Keratinocyte (primary cell): ENCODE data around the gene SAV1. TPM values are rescaled to one million over a fixed set of nuclear protein-coding genes. Genes with fewer than 3 reads are reported as not detected.

ENCODE experiments used
- DNase-seq: peaks from one replicate; pipeline ENCODE4 v3.0.0-alpha.2; 2011; ENCODE audit warnings: low read depth, missing footprints, low spot score
- FAIRE-seq: peaks from 2 replicates; lab custom pipeline; 2011; peaks lifted over from hg19 to GRCh38; lab: Jason Lieb, UNC
- H2AFZ ChIP-seq: 2 replicates; pipeline ENCODE4 v1.6.0; 2012; ENCODE audit warnings: low read length, control low read depth, inconsistent platforms; ENCODE audit not compliant: control insufficient read depth
- H3K27ac ChIP-seq: 2 replicates; pipeline ENCODE4 v1.5.1; 2011; ENCODE audit warnings: low read length; ENCODE audit not compliant: control insufficient read depth, insufficient read depth
- H3K27me3 ChIP-seq: 3 replicates; pipeline ENCODE4 v1.6.0; 2011; ENCODE audit warnings: low read length; ENCODE audit not compliant: control insufficient read depth, insufficient read depth; ENCODE audit errors: extremely low read depth
- H3K36me3 ChIP-seq, 2 experiments: 2 replicates in 1 of 2; 3 replicates in 1 of 2; pipeline ENCODE4 v1.5.1; 2011; ENCODE audit warnings: low read length in 2 of 2, mild to moderate bottlenecking in 1 of 2; ENCODE audit not compliant: control insufficient read depth in 2 of 2, insufficient read depth in 2 of 2; ENCODE audit errors: extremely low read depth in 1 of 2
- H3K4me1 ChIP-seq: 3 replicates; pipeline ENCODE4 v1.5.1; 2011; ENCODE audit warnings: low read length; ENCODE audit not compliant: control insufficient read depth, insufficient read depth; ENCODE audit errors: extremely low read depth
- H3K4me2 ChIP-seq: 3 replicates; pipeline ENCODE4 v1.6.0; 2011; ENCODE audit warnings: low read depth, low read length; ENCODE audit not compliant: control insufficient read depth, insufficient read depth; ENCODE audit errors: extremely low read depth
- H3K4me3 ChIP-seq, 3 experiments: fragments of 200-600 bp in 1 of 3; sonication (generic) in 1 of 3; 2 replicates in 2 of 3; 3 replicates in 1 of 3; pipeline ENCODE4 v1.5.1; 2011 to 2016; ENCODE audit warnings: low read length in 3 of 3, mild to moderate bottlenecking in 3 of 3, control low read depth in 2 of 3, inconsistent platforms in 1 of 3, low read depth in 1 of 3, mixed read lengths in 1 of 3, mixed run types in 1 of 3, moderate library complexity in 1 of 3; ENCODE audit not compliant: control insufficient read depth in 2 of 3, insufficient read depth in 2 of 3; ENCODE audit errors: extremely low read depth in 1 of 3
- H3K79me2 ChIP-seq: 2 replicates; pipeline ENCODE4 v1.6.0; 2012; ENCODE audit warnings: low read length; ENCODE audit not compliant: control insufficient read depth, insufficient read depth
- H3K9ac ChIP-seq: 3 replicates; pipeline ENCODE4 v1.6.0; 2011; ENCODE audit warnings: low read length; ENCODE audit not compliant: control insufficient read depth, insufficient read depth; ENCODE audit errors: extremely low read depth
- H3K9me1 ChIP-seq: 3 replicates; pipeline ENCODE4 v1.6.0; 2011; ENCODE audit warnings: low read length; ENCODE audit not compliant: control insufficient read depth, insufficient read depth; ENCODE audit errors: extremely low read depth
- H3K9me3 ChIP-seq: 2 replicates; pipeline ENCODE4 v1.5.1; 2012; ENCODE audit warnings: low read depth, low read length; ENCODE audit not compliant: control insufficient read depth
- H4K20me1 ChIP-seq: 3 replicates; pipeline ENCODE4 v1.6.0; 2011; ENCODE audit warnings: low read length; ENCODE audit not compliant: control insufficient read depth, insufficient read depth; ENCODE audit errors: extremely low read depth
- CTCF ChIP-seq, 3 experiments: IDR thresholded peaks in 1 of 3; conservative IDR thresholded peaks in 1 of 3; optimal IDR thresholded peaks in 1 of 3; 2 replicates in 2 of 3; 3 replicates in 1 of 3; pipeline versions ENCODE3 to v1.5.1; 2011; ENCODE audit warnings: low read length in 3 of 3, mild to moderate bottlenecking in 3 of 3, moderate library complexity in 2 of 3, control low read depth in 1 of 3, inconsistent platforms in 1 of 3; ENCODE audit not compliant: insufficient read depth in 2 of 3; ENCODE audit errors: extremely low read depth in 1 of 3
- EZH2 ChIP-seq: IDR thresholded peaks from one replicate; pipeline ENCODE4 v1.6.1; 2012; ENCODE audit warnings: inconsistent platforms, mild to moderate bottlenecking, low read length, moderate library complexity
- dilution Hi-C: fragments of 300-500 bp; cut with MboI; formaldehyde crosslinking; loops from one replicate; pipeline ENCODE4 v1.7.0; 2020; ENCODE audit warnings: low sequenced_read_pairs; ENCODE audit not compliant: extremely low pct_ligation_motif_present
- polyA plus RNA-seq, 5 experiments: library from polyadenylated mRNA; depleted of rRNA in 3 of 5; stranded (reverse) in 3 of 5; stranded (forward) in 1 of 5; unstranded in 1 of 5; fragments of >200 nt; gene quantifications; 1 replicate in 1 of 5; 2 replicates in 3 of 5; 3 replicates in 1 of 5; pipeline versions ENCODE4 v1.2.1 to v1.2.3, GENCODE V29; 2011 to 2012; ENCODE audit warnings: missing spikeins in 2 of 5, low read depth in 1 of 5, low replicate concordance in 1 of 5

SAV1 gene
- polyA plus RNA-seq, 1 donor (not counting 4 experiments of a cell fraction or from before 2014, with no cell fraction given), result 26.0 TPM

- H3K9me3 ChIP-seq, result no peaks in the 10 kb centered on the region
- FAIRE-seq, result no peak
- no peak overlapping the region for H3K27ac ChIP-seq
- H3K79me2 ChIP-seq, result no peaks in the 10 kb centered on the region
- no peak overlapping the region for H3K4me3 ChIP-seq
- H3K4me2 ChIP-seq, result no peak overlapping the region
- H3K27me3 ChIP-seq, result no peaks in the 10 kb centered on the region
- H3K36me3 ChIP-seq, result no peaks in the 10 kb centered on the region
- DNase-seq, result no peak
- H3K9me1 ChIP-seq, result no peaks in the 10 kb centered on the region
- peaks cover 8% of the 10 kb centered on the region for H3K4me1 ChIP-seq
- dilution Hi-C loops, result no loop called here
- H3K9ac ChIP-seq, result no peak overlapping the region
- no peak for TF ChIP-seq CTCF (optimal IDR thresholded peaks at IDR 0.05 in 1 of 3, IDR thresholded peaks at IDR 0.05 in 1 of 3, conservative IDR thresholded peaks at IDR 0.05 in 1 of 3; ENCODE audit: extremely low read depth in 1 of 3, insufficient read depth in 2 of 3, low read length in 3 of 3)
- no peak for TF ChIP-seq EZH2
- no peaks in the 10 kb centered on the region for H4K20me1 ChIP-seq
- H2AFZ ChIP-seq, result no peak overlapping the region
Observed at GRCh38 chr14:50606468-50606867, 61.6 kb downstream of the SAV1 start.

GRCh38 chr14:50605766-50606165 is 62.3 kb downstream of the SAV1 start:
- no peak overlapping the region for H3K4me2 ChIP-seq
- no peaks in the 10 kb centered on the region for H3K79me2 ChIP-seq
- H3K4me1 ChIP-seq, result peaks cover 15% of the 10 kb centered on the region
- TF ChIP-seq CTCF (optimal IDR thresholded peaks at IDR 0.05 in 1 of 3, IDR thresholded peaks at IDR 0.05 in 1 of 3, conservative IDR thresholded peaks at IDR 0.05 in 1 of 3; ENCODE audit: extremely low read depth in 1 of 3, insufficient read depth in 2 of 3, low read length in 3 of 3) (no peak), EZH2 (no peak)
- no peak overlapping the region for H3K27ac ChIP-seq
- no peak overlapping the region for H2AFZ ChIP-seq
- no peaks in the 10 kb centered on the region for H3K27me3 ChIP-seq
- DNase-seq, result no peak
- no peak overlapping the region for H3K9ac ChIP-seq
- FAIRE-seq, result no peak
- no peaks in the 10 kb centered on the region for H3K9me1 ChIP-seq
- H3K9me3 ChIP-seq, result no peaks in the 10 kb centered on the region
- H4K20me1 ChIP-seq, result no peaks in the 10 kb centered on the region
- H3K4me3 ChIP-seq, result no peak overlapping the region
- no peaks in the 10 kb centered on the region for H3K36me3 ChIP-seq
- dilution Hi-C loops, result no loop called here
